ENCODE measurements around the gene ANKLE1.

ANKLE1 gene

GRCh38 chr19:17325881-17326594 lies 44.3 kb downstream of the ANKLE1 start:
- no peak for DNase-seq (ENCODE audit: low read depth)

GRCh38 chr19:17326595-17326966 lies 44.9 kb downstream of the ANKLE1 start:
- DNase-seq (ENCODE audit: low read depth), result no peak

GRCh38 chr19:17327068-17327653 lies 45.5 kb downstream of the ANKLE1 start:
- no peak for DNase-seq (ENCODE audit: low read depth)

DNA sequence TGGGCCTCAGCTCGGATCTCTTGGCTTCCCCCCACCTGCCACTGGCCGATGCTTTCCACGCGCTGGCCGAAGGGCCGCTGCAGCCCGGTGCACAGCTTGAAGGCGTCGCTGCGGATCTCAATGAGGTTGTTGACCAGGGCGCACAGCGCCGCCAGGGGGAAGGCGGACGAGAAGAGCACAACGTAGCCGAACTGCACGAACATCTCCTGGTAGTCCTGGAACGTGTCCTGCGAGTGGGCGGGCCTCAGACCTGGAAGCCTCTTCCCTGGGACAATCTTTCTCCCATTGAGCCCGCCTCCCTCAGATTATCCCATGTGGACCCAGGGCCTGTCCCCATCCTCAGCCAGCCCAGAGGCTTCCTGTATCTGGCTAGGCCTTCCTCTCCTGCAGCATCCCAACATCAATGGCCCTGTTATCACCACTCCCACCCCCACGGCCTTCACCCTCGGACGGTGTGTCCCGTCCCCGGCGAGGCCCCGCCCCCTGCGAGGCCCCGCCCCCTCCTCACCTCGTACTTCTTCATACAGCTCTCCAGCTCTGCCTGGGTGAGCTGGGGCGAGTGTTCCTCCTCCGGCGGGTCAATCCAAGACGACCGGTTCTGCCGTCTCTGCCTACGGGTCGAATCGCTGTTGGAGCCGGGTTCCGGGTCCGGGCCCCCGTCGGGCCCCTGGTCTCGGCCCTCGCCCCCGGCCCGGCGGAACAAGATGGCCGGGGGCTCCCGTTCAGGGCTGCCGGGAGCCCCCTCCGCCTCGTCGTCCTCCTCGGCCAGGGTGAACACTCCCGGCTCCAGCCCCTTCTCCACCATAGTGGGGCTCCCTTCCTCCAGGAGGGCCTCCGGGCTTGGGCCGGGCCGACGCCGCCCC lies 46.2 kb downstream of the ANKLE1 start:
- DNase-seq (ENCODE audit: low read depth), result no peak

DNA sequence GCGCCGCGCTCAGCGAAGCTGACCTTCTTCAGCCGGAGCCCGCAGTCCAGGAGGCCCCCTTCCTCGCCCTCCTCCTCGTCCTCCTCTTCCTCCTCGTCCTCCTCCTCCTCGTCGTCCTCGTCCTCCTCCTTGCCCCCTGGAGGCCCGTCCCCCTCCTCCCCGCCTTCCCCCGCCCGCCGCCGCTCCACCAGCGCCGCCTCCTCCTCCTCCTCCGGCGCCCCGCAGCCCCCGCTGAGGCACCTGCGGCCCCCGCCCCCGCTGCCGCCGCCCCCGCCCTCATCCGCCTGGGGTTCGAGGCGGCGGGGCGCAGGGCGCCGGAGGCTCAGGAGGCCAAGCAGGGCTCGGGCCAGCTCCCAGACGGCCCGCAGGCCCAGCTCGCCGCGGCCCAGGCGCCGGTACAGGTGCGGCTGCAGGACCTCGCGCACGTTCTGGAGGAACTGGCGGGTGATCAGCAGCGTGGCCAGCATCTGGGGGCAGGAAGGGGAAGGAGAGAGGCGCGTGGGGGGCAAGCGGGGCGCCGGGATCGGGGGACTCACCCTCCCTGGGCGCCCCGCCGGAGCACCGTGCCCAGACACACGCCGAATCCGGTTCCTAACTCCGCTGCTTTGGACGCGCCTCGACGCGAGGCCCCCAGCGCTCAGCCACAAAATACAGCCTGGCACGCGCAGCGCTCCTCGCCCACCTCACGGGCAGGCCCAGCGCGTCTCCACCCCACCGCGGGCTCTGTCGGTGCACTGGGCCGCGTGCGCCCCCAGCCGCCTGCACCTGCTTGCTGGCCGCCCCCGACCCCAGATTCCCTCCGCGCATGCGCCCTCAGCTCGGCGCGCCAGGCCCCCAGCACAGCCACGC lies 47.0 kb downstream of the ANKLE1 start:
- no peak for DNase-seq (ENCODE audit: low read depth)

DNA sequence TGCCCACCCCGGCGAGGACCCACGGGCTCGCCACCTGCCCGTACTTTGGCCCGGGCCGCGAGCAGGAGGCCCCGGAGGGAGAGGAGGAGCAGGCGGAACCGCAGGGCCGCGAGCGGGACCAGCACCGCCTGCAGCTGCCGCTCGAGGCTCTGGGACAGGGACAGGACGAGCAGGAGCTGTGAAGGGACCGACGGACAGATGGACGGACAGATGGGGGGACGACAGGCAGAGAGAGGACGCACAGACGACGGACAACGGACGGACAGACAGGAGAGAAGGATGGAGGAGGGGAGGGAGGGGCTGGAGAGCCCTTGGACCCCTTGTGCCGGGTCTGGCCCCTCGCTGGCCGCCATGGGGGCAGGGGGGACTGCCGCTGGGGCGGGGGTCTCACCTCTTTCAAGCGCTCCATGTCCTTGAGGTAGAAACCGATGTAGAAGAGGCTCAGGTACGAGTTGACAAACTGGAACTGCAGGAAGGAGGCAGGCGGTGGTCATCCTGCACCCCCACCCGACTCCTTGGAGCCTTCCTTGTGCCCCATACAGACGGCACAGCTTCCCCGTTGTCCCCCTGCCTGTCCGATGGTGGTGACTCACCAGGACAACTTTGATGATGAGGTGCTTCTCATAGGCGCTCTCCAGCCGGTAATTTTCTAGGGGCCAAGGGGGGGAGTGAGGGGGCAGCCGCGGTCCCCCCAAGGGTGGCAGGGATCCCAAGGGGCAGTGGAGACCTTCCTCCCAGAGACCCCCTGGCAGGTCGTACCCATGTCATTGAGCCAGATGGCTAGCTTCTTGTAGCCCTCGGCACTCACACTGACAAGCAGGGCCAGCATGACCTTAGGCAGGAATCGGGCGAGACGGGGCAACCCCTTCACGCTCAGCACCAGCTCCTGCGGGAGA lies 47.9 kb downstream of the ANKLE1 start:
- no peak for DNase-seq (ENCODE audit: low read depth)

DNA sequence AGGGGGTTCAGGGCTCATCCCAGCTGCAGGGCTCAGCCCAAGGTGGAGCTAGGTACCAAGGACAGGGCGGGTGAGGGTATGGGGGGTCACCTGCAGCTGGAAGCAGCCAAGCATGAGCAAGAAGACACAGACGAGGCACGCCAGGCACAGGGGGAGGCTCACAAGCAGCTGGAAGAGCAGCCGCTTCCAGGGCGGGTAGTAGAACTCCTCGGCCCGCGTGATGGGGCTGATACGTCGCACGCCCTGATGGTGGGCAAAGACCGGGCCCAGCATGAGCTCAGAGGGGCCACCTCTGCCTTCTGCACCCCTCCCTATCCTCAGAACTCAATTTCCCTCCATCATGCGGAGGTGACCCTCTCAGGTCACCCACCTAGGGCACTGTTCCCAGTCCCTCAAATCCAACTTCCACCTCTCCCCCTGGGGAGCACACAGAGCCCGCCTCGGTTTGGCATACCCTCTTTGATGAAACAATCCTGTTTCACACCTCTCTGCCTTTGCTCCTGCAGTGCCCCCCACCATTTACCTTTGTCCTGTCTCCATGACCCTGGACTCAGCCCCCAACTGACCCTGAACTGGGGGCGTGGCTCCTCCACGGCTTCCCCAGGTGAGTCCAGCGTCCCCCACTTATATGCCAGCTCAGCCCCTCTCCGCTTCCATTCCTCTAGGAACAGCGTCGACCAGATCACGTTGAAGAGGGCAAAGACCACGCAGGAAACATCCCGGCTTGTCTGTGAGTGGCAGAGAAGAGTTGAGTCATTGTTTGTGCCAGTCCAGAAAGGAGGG lies 48.8 kb downstream of the ANKLE1 start:
- no peak for DNase-seq (ENCODE audit: low read depth)

DNA sequence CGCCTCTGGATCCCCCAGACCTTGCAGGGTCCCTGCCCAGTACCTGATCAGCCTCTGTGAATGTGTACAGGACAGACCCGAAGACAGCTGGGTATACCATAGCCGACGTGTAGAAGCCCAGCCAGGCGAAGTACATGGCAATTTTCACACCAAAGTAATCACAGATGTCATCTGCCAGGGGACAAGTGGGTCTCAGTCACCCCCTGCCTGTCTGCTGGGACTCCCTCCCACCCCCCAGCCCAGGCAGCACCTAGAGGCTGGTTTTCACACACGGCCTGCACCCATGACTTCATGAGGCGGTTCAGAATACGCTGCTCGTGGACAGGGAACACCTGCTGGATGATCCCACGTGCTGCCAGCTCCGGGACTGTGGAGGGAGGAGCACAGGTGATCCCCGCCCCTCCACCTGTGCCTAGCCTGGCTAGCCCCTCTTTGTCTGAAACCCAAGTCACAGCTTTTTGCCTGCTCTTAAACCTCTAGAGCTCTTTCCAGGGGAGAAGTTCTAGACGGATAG lies 49.4 kb downstream of the ANKLE1 start:
- no peak for DNase-seq (ENCODE audit: low read depth)

- DNase-seq (ENCODE audit: low read depth), result no peak
These were observed 50.6 kb downstream of the ANKLE1 start for GRCh38 chr19:17332360-17332676.

DNA sequence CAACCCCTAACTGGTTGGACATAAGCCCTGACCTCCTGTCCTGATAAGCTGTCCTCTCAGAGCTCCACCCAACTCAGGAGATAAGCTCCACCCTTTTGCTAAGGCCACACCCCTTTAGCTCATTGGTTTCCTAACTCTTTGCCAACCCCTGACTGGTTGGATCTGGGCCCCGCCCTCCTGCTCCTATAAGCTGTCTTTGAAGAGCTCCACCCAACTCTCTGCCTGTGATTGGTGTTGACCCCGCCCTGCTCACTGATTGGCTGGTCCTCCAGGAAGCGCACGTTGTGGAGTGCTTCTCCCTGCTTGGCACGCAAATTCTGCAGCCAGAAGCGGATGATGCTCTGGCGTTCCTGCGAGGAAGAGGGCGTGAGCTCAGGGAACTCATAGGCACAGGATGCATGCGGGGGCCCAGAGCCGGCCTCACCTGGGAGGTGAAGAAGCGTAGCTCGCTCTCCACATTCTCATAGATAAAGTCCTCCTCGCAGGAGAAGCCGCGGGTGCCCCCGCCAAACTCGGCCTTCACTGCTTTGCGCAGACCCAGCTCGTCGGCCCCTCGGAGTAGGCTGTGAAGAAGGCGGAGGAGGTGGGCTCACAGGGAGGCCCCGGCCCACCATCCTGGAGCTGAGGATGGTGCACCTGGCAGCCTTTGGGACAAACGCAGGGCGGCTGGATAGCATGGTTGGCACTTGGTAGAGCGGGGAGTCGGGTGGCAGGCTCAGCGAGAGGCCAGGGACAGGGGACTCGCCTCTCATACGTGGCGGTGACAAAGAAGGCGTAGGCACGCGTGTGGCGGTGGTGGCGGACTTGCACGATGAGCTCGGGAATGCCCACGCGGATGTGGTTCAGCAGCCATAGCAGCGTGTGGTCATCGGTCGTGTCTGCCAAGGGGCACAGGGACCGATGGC lies 51.2 kb downstream of the ANKLE1 start:
- DNase-seq (ENCODE audit: low read depth), result peak; percentile 94

GRCh38 chr19:17333611-17334413 lies 52.1 kb downstream of the ANKLE1 start:
- DNase-seq (ENCODE audit: low read depth), result no peak

- DNase-seq (ENCODE audit: low read depth), result peak; percentile 87
These were observed 53.0 kb downstream of the ANKLE1 start, which contains the start of gene ANO8 for GRCh38 chr19:17334414-17335409. Gene ANO8, minus strand, starts transcription at chr19:17334855. Its CDS starts 185 bp downstream, at chr19:17334670.

DNA sequence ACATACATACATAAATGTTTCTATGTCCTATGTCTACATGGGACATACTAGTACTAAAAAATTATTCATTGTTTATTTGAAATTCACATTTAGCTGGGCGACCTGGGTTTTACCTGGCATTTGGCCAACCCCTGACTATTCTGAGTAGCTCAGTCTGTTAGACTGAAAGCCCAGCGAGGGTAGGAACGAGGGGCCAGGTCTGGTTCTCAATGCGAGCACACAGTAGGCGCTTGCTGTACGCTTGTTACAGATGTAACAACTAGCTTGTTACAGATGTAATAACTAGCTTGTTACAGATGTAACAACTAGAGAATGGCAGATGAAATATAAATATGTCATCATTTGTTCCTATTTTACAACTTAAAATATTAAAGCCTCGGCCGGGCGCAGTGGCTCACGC lies 53.9 kb downstream of the ANKLE1 start:
- DNase-seq (ENCODE audit: low read depth), result no peak

Measured in CMK (cell line).